Measurements from ENCODE around the gene DAZ4.
"Not testable (repeated sequence)": the region's sequence is repeated elsewhere in the genome, so short reads cannot be mapped to it uniquely, and the experiment has no call there.

The DAZ4 gene, protein sequence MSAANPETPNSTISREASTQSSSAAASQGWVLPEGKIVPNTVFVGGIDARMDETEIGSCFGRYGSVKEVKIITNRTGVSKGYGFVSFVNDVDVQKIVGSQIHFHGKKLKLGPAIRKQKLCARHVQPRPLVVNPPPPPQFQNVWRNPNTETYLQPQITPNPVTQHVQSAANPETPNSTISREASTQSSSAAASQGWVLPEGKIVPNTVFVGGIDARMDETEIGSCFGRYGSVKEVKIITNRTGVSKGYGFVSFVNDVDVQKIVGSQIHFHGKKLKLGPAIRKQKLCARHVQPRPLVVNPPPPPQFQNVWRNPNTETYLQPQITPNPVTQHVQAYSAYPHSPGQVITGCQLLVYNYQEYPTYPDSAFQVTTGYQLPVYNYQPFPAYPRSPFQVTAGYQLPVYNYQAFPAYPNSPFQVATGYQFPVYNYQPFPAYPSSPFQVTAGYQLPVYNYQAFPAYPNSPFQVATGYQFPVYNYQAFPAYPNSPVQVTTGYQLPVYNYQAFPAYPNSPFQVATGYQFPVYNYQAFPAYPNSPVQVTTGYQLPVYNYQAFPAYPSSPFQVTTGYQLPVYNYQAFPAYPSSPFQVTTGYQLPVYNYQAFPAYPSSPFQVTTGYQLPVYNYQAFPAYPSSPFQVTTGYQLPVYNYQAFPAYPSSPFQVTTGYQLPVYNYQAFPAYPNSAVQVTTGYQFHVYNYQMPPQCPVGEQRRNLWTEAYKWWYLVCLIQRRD

DNA sequence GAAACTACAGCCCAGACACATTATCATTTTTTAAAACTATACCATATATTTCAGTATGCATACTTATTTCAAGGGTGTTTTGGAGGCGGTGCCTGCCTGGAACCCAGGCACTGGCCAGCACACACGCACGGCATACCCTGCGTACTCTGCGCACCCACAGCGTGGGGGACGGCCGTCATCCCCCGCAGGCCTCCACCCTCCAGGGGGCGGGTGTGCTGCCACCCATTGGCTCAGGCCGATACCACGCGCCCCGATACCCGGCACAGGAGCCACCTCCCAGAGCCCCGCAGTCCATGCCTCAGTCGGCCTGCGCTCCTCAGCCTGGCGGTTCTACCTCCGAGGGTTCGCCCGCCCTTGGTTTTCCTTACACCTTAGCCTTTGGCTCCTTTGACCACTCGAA lies at the start of gene DAZ4:
DAZ4 (plus strand) TSS at position 301 of the 400 bp plus-strand sequence. CDS start 208 bp downstream, outside the sequence.
- TF ChIP-seq CREB1 (IDR thresholded peaks at IDR 0.05; ENCODE audit: low read depth); EGR1 (IDR thresholded peaks at IDR 0.05); CEBPB (IDR thresholded peaks at IDR 0.05): not testable (repeated sequence)

DNA sequence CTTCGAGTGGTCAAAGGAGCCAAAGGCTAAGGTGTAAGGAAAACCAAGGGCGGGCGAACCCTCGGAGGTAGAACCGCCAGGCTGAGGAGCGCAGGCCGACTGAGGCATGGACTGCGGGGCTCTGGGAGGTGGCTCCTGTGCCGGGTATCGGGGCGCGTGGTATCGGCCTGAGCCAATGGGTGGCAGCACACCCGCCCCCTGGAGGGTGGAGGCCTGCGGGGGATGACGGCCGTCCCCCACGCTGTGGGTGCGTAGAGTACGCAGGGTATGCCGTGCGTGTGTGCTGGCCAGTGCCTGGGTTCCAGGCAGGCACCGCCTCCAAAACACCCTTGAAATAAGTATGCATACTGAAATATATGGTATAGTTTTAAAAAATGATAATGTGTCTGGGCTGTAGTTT lies 20.4 kb upstream of the DAZ4 start, which contains the start of gene DAZ3:
DAZ3 (minus strand) TSS at position 101 of the 400 bp plus-strand sequence. CDS start 208 bp downstream, outside the sequence.
- TF ChIP-seq TCF12 (IDR thresholded peaks at IDR 0.05; ENCODE audit: low read depth); ZBTB7A (IDR thresholded peaks at IDR 0.05; ENCODE audit: low read depth); FOXM1 (IDR thresholded peaks at IDR 0.05; ENCODE audit: borderline replicate concordance, low read depth): not testable (repeated sequence)
